ENCODE results near the gene HSFX1.

Gene HSFX1

DNA sequence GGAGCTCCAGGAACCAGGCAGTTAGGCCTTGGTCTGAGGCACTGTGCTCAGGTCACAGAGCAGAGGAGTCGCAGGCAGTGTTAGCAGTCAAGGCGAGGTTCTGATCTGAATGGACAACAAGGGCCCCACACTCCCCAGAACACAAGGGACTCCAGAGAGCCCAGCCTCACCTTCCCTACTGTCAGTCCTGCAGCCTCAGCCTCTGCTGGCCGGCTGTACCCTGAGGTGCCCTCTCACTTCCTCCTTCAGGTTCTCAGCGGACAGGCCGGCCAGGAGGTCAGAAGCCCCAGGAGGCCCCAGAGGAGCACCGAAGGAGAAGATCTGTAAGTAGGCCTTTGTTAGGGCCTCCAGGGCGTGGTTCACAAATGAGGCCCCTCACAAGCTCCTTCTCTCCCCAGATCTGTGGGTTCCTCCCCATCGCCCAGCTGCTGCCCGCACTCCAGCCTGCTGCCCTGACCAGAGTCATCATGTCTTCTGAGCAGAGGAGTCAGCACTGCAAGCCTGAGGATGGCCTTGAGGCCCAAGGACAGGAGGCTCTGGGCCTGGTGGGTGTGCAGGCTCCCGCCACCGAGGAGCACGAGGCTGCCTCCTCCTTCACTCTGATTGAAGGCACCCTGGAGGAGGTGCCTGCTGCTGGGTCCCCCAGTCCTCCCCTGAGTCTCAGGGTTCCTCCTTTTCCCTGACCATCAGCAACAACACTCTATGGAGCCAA, 34.0 kb downstream of the HSFX1 start:
- DNase-seq = no peak

DNA sequence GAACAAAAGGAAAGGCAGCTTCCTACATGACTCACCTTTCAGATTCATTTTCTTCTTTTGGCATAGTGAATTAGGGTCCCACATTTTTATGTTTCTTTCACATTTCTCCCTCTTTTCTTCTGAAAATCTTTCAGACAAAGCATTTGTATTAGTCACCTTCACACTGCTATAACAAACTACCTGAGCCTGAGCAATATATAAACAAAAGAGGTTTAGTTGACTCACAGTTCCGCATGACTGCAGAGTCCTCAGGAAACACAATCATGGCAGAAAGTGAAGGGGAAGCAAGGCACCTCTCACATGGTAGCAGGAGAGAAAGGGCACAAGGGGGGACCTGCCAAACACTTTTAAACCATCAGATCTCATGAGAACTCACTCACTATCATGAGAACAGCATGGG, 44.8 kb downstream of the HSFX1 start:
- DNase-seq = no peak

DNA sequence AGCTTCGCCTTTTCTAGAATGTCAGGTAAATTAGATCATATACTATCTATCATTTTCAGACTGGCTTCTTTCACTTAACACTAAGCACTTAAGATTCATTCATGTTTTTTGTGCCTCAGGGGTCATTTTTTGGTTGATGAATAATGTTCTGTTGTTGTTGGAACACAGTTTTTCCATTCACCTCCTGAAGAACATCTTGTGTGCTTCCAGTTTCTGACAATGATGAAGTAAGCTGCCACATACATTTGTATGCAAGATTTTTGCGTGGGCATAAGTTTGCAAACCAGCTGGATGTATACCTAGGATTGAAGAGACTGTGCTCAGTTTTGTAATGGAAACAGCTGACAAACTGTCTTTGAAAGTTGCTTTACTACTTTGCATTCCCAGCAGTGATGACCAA, 45.5 kb downstream of the HSFX1 start:
- no peak for DNase-seq

DNA sequence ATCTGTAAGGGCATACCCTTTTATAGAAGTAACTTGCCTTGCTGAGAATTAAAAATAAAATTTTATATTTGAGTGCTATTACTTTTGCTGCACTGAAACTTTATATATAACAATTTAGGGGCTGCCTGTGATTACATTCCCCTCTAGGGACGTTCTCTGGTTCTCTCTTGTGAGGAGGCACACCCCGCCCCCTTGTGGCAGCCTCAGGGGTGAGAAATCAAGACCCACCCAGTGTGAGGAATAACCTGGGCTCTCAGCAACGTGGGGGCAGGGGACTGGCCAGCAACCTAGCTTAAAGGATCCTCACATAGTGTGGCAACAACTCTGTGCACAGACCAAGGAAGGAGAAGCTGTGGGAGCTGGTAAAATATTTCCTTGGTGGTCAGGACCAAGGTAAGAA, 51.6 kb downstream of the HSFX1 start:
- no peak for DNase-seq

Measured in retina (tissue), 1 donor.